GM06990 (cell line): ENCODE data around the gene PRAMEF2.
"Not testable (repeated sequence)": the region's sequence is repeated elsewhere in the genome, so short reads cannot be mapped to it uniquely, and the experiment has no call there.

Source experiments
- DNase-seq: peaks from one replicate; pipeline ENCODE4 v3.0.0-alpha.2; 2011; ENCODE audit not compliant: insufficient read length; ENCODE audit errors: extremely low read depth
- H3K27me3 ChIP-seq: replicated peaks from 2 replicates; pipeline ENCODE4 v1.6.0; 2011; ENCODE audit warnings: low read length; ENCODE audit not compliant: control insufficient read depth, insufficient read depth
- H3K36me3 ChIP-seq: 2 replicates; pipeline ENCODE4 v1.5.1; 2011; ENCODE audit warnings: low read length; ENCODE audit not compliant: control insufficient read depth, insufficient read depth
- H3K4me3 ChIP-seq: replicated peaks from 2 replicates; pipeline ENCODE4 v1.5.1; 2011; ENCODE audit warnings: low read depth, mild to moderate bottlenecking, control low read depth, low read length
- TF ChIP-seq, protein P1 (sequence below): IDR thresholded peaks from 2 replicates; pipeline ENCODE4 v1.5.1; 2011; ENCODE audit warnings: low read length, control low read depth, mild to moderate bottlenecking, inconsistent platforms; ENCODE audit not compliant: insufficient read depth, poor library complexity, severe bottlenecking

Gene PRAMEF2

DNA sequence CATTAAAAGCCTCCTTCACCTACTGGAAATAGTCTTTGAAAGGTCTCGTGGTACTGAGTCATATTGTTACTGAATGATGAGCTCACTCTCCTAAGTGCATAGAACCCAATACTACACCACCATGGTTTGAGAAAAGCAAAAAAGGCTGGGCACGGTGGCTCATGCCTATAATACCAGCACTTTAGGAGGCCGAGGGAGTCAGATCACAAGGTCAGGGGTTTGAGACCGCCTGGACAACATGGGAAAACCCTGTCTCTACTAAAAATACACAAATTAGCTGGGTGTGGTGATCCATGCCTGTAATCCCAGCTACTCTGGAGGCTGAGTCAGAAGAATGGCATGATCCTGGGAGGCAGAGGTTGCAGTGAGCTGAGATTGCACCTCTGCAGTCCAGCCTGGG is 5.1 kb upstream of the PRAMEF2 start:
- DNase-seq, result no peak
- no peaks in the 10 kb centered on the region for H3K27me3 ChIP-seq
- no peaks in the 10 kb centered on the region for H3K36me3 ChIP-seq
- no peak overlapping the region for H3K4me3 ChIP-seq
- TF ChIP-seq, protein P1, sequence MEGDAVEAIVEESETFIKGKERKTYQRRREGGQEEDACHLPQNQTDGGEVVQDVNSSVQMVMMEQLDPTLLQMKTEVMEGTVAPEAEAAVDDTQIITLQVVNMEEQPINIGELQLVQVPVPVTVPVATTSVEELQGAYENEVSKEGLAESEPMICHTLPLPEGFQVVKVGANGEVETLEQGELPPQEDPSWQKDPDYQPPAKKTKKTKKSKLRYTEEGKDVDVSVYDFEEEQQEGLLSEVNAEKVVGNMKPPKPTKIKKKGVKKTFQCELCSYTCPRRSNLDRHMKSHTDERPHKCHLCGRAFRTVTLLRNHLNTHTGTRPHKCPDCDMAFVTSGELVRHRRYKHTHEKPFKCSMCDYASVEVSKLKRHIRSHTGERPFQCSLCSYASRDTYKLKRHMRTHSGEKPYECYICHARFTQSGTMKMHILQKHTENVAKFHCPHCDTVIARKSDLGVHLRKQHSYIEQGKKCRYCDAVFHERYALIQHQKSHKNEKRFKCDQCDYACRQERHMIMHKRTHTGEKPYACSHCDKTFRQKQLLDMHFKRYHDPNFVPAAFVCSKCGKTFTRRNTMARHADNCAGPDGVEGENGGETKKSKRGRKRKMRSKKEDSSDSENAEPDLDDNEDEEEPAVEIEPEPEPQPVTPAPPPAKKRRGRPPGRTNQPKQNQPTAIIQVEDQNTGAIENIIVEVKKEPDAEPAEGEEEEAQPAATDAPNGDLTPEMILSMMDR, result no peak

- not testable (repeated sequence) for H3K36me3 ChIP-seq, H3K27me3 ChIP-seq, DNase-seq, H3K4me3 ChIP-seq
Observed at GRCh38 chr1:12863131-12863880, 6.4 kb downstream of the PRAMEF2 start.

- not testable (repeated sequence) for H3K36me3 ChIP-seq, H3K4me3 ChIP-seq, H3K27me3 ChIP-seq, DNase-seq
Observed at GRCh38 chr1:12878453-12878852, 21.6 kb downstream of the PRAMEF2 start.

GRCh38 chr1:12886101-12886500 is 29.2 kb downstream of the PRAMEF2 start, which contains the start of gene PRAMEF4:
Gene PRAMEF4 (minus strand): TSS chr1:12886201. CDS start chr1:12883394, 2,807 bp downstream.
- H3K27me3 ChIP-seq, H3K4me3 ChIP-seq, H3K36me3 ChIP-seq, DNase-seq: not testable (repeated sequence)

DNA sequence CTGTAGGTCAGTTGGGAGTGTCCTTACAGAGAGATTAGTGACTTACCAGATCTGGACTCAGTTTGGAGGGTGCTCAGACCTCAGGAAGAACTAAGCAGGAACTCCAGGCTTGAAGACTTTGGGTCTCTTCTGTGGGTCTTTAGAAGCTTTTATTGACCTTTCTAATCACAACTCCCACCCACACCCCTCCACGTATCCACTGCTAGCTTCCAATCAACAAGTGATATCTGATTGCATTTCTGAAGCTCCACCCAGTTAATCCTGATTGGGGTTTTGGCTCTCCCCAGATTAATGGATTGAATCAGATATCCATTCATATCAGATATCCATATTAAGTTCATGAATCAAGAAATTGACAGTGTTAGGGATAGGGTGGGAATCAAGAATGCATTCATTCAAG is 41.3 kb downstream of the PRAMEF2 start, which contains the start of gene PRAMEF10:
Gene PRAMEF10 (minus strand): TSS at position 101 of the 400 bp plus-strand sequence. CDS start 2,423 bp downstream, outside the sequence.
- not testable (repeated sequence) for DNase-seq, H3K36me3 ChIP-seq, H3K4me3 ChIP-seq, H3K27me3 ChIP-seq

GRCh38 chr1:12899186-12899585 is 42.3 kb downstream of the PRAMEF2 start:
- not testable (repeated sequence) for DNase-seq, H3K36me3 ChIP-seq

GRCh38 chr1:12903793-12904572 is 47.1 kb downstream of the PRAMEF2 start:
- H3K4me3 ChIP-seq, H3K27me3 ChIP-seq, DNase-seq, H3K36me3 ChIP-seq: not testable (repeated sequence)

More at GRCh38 chr1:12899186-12899585, 42.3 kb downstream of the PRAMEF2 start:
- H3K27me3 ChIP-seq, H3K4me3 ChIP-seq: not testable (repeated sequence)
